ENCODE results near the gene PTHLH.

PTHLH gene

DNA sequence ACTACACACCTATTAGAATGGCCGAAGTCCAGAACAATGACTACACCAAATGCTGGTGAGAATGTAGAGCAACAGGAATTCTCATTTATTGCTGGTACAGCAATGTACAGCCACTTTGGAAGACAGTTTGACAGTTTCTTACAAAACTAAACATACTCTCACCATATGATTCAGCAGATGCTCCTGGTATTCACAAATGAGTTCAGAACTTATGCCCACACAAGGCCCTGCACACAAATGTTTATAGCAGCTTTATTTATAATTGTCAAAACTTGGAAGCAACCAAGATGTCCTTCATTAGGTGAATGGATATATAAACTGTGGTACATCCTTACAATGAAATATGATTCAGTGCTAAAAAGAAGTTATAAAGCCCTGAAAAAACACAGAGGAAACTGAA lies 38.3 kb downstream of the PTHLH start:
- DNase-seq = no peak

- no peak for DNase-seq
Measured at GRCh38 chr12:27931390-27931789, 41.1 kb downstream of the PTHLH start.

DNA sequence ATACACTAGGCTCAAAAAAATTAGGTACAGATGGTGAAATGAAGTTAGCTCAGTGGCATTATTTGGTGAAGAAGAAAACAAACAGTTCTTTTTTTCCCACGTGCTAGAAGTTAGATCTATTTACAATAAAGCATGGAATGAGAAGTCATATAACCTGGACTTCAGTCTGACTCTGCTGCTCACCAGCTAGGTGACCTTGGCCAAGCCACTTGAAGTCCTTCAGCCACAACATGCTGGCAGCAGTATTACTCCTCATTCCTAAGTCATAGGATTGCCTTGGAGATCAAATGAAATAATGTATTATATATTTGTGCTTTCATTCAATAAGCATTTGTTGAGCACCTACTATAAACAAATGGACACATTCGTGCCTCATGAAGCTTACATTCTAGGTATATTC lies 45.2 kb downstream of the PTHLH start:
- no peak for DNase-seq

DNA sequence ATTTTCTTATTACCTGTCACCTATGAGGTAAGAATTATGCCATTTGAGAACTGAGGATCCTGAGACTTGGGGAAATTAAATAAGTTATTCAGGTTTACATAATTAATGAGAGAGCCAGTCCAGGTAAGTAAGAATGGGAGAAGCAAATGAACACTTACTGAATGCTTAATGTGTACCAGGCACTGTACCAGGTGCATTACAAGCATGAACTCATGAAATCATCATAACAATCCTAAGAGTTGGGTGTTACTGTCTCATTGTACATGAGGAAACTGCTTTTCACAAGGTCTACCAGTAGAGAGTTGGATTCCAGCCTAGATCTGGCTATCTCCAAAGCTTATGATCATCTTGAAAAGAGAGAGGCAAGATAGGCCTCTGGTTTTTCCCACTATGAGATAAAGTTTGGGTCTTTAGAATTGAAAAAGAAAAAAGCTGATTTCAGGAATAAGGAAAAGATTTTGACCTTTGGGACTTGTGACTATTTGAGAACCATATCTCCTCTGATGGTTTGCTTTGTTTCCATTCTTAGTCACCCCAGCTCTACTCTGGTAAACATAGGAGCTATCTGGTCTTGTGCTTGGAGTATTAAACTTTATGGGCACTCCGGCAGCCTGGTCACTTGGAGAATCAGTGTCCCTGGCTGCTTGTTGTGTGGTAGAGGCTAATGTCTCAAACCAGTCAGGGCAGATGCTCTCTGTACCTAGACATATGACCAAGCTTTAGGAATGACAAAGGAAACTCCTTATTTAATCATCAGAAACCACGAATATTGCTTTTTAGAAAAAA lies 48.0 kb downstream of the PTHLH start:
- no peak for DNase-seq

DNA sequence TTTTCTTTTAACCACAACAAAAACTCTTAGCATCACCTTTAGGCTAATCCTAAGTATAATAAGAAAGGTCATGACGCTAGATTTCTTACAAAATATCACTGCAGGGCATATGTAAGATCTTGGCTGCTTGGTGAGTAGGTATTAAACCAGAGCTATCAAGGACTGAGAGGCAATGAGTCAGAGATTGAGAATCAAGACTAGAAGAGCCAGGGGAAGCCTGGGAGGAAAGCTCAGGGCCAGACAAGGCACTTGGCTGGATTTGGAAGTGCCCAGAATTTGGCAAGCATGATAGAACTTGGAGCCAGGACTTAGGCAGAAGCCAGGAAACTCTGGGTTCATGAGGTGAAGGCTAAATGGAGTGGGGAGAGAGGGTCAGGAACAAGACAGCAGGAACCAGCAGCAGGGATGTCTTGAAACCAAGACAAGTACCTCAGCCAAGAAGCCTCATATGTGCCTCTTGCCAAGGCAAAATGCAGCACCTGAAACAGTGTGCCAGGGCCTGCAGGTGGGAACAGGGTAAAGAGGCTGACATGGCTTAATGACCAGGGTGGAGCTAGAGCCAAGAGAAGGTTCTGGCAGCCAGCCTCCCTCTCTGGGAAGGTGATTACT lies 49.9 kb downstream of the PTHLH start:
- no peak for DNase-seq

- DNase-seq = no peak
Measured at GRCh38 chr12:27919671-27920235, 52.8 kb downstream of the PTHLH start.

DNA sequence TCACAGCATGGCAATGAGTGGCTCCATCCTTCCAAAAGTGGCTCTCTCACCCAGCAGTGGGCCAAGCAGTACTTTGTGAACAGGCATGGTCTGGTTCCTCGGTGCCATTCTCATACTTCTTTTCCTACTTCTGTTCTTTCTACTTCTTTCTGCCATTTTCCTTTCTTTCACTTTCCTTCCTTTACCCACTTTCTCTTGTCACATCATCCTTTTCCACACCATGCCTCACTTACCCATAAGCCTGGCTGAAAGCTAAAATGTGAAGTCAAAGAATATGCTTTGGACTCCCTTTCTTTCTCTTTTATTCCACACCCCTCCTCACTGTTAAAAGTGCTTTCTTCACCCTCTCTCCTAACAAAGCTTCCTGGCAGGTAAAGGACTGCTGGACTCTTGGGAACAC lies 57.0 kb downstream of the PTHLH start:
- no peak for DNase-seq

GRCh38 chr12:27915021-27915420 lies 57.5 kb downstream of the PTHLH start:
- no peak for DNase-seq

DNA sequence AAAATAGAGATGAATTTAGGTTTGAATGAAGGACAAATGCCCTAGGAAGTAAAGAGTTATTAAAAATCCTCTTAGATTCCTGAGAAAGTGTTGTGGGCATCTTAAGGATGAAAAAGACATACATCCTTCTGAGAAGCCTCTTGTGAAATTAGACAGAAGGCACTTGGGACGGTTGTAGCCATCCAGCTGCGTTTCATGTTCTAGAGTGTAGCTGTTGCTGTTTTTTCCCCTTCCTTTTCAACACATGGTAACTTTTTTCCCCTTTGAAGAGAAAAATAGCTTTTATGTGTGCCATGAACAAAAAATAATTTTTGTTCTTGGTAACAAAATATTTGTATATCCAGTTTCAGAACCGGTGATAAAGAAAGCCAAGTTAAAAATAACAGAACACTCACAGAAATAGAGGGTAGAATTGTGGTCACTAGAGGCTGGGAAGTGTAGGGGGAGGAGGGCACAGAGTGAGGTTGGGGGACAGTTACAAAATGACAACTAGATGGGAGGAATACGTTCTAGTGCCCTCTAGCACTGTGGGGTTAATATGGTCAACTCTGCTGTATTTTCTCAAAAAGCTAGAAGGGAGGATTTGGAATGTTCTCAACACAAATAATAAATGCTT lies 58.4 kb downstream of the PTHLH start:
- DNase-seq = no peak

- DNase-seq = no peak
Measured at GRCh38 chr12:27911397-27911796, 61.1 kb downstream of the PTHLH start.

All from kidney glomerular epithelial cell (primary cell).